HepG2 (cell line): Measurements from ENCODE around the gene KLRF2. TPM values are rescaled to one million over a fixed set of nuclear protein-coding genes. Genes with fewer than 3 reads are reported as not detected.

Experiments used
- ATAC-seq: fragments of 200-7000 bp; cut with Tn5 transposase; 3 replicates; pipeline ENCODE4 v1.9.1; 2020; ENCODE audit warnings: mild to moderate bottlenecking, moderate library complexity
- BruUV-seq: library from RNA; stranded (reverse); fragments of 400-500 nt; replicated peaks from 2 replicates; lab custom pipeline; 2021; lab: Mats Ljungman, UMichigan
- CTCF ChIA-PET: fragments of 300-600 bp; formaldehyde crosslinking; extraction: SDS; loops from one replicate; lab custom pipeline; 2021; ENCODE audit warnings: low total read pairs, inconsistent platforms, low intra/inter-chr PET ratio; lab: Yijun Ruan, JAX
- POLR2A ChIA-PET: fragments of 350-600 bp; sonication (Branson Sonifier 250); formaldehyde crosslinking; loops from one replicate; lab custom pipeline; 2020; ENCODE audit warnings: antibody characterized with exemption, inconsistent platforms; lab: Yijun Ruan, JAX
- DNase-seq: peaks from one replicate; pipeline ENCODE4 v3.0.0-alpha.2; 2015; ENCODE audit warnings: low spot score
- FAIRE-seq: peaks from 3 replicates; lab custom pipeline; 2011; peaks lifted over from hg19 to GRCh38; lab: Jason Lieb, UNC
- H2AFZ ChIP-seq: one replicate; pipeline ENCODE4 v1.6.1; 2011; ENCODE audit warnings: low read length, inconsistent platforms
- H3K27ac ChIP-seq: fragments of 300-600 bp; 3 replicates; pipeline ENCODE4 v1.8.0; 2011; ENCODE audit warnings: mixed run types, mild to moderate bottlenecking, mixed read lengths, low read length, inconsistent platforms; ENCODE audit not compliant: insufficient read depth; ENCODE audit errors: extremely low read length
- H3K27me3 ChIP-seq, 2 experiments: fragments of 200-600 bp in 1 of 2; 2 replicates in 1 of 2; 3 replicates in 1 of 2; pipeline versions ENCODE4 v1.6.0 to v1.8.0; 2011; ENCODE audit warnings: low read length in 2 of 2, mild to moderate bottlenecking in 2 of 2, moderate library complexity in 2 of 2, inconsistent platforms in 1 of 2; ENCODE audit not compliant: insufficient read depth in 2 of 2, control insufficient read depth in 1 of 2
- H3K36me3 ChIP-seq, 2 experiments: fragments of 200-600 bp in 1 of 2; replicated peaks in 1 of 2; 2 replicates in 1 of 2; 3 replicates in 1 of 2; pipeline versions ENCODE4 v1.5.1 to v1.8.0; 2011; ENCODE audit warnings: low read length in 2 of 2, inconsistent platforms in 1 of 2; ENCODE audit not compliant: insufficient read depth in 2 of 2, control insufficient read depth in 1 of 2
- H3K4me1 ChIP-seq: 2 replicates; pipeline ENCODE4 v1.5.1; 2012; ENCODE audit warnings: low read length, inconsistent platforms; ENCODE audit not compliant: insufficient read depth
- H3K4me2 ChIP-seq: 2 replicates; pipeline ENCODE4 v1.6.0; 2011; ENCODE audit warnings: low read depth, low read length, inconsistent platforms
- H3K4me3 ChIP-seq, 3 experiments: fragments of 200-600 bp in 1 of 3; sonication (generic), shearing (Covaris generic) in 1 of 3; replicated peaks in 1 of 3; 2 replicates each; pipeline ENCODE4 v1.5.1; 2011 to 2016; ENCODE audit warnings: low read length in 3 of 3, inconsistent platforms in 2 of 3, low read depth in 2 of 3, mild to moderate bottlenecking in 2 of 3, control low read depth in 1 of 3, mixed read lengths in 1 of 3; ENCODE audit not compliant: insufficient read depth in 1 of 3
- H3K79me2 ChIP-seq: one replicate; pipeline ENCODE4 v1.6.1; 2011; ENCODE audit warnings: low read length, inconsistent platforms; ENCODE audit not compliant: insufficient read depth
- H3K9ac ChIP-seq: 2 replicates; pipeline ENCODE4 v1.6.0; 2011; ENCODE audit warnings: mild to moderate bottlenecking, low read depth, low read length, inconsistent platforms; ENCODE audit not compliant: insufficient read depth
- H3K9me3 ChIP-seq: 2 replicates; pipeline ENCODE4 v1.5.1; 2012; ENCODE audit warnings: mild to moderate bottlenecking, low read length
- H4K20me1 ChIP-seq: 2 replicates; pipeline ENCODE4 v1.6.0; 2011; ENCODE audit warnings: inconsistent platforms, mild to moderate bottlenecking, low read length, moderate library complexity; ENCODE audit not compliant: insufficient read depth
- ASH2L ChIP-seq: fragments of 300-600, 200-600 bp; sonication (generic); IDR thresholded peaks from 2 replicates; pipeline ENCODE4 v1.7.0; 2017; ENCODE audit warnings: low read depth, mild to moderate bottlenecking, moderate library complexity, mixed read lengths, low read length; ENCODE audit not compliant: insufficient read length
- GPBP1L1 ChIP-seq: sonication (generic); formaldehyde crosslinking; IDR thresholded peaks from 2 replicates; pipeline ENCODE4 v1.5.0; 2020; ENCODE audit warnings: mild to moderate bottlenecking, missing genetic modification reagents
- PAX8 ChIP-seq: sonication (generic); formaldehyde crosslinking; IDR thresholded peaks from 2 replicates; pipeline ENCODE4 v1.8.0; 2022; ENCODE audit warnings: mild to moderate bottlenecking, missing genetic modification reagents, borderline replicate concordance
- PHB2 ChIP-seq: fragments of 450-650 bp; IDR thresholded peaks from 2 replicates; pipeline ENCODE4 v1.6.1; 2018; ENCODE audit not compliant: partially characterized antibody
- TSC22D2 ChIP-seq: sonication (generic); formaldehyde crosslinking; IDR thresholded peaks from 2 replicates; pipeline ENCODE4 v1.5.1; 2020; ENCODE audit warnings: missing genetic modification reagents, mild to moderate bottlenecking, borderline replicate concordance
- ZFP62 ChIP-seq: sonication (generic); formaldehyde crosslinking; IDR thresholded peaks from 2 replicates; pipeline ENCODE4 v1.4.0; 2020; ENCODE audit warnings: missing genetic modification reagents
- ZNF510 ChIP-seq: sonication (generic); formaldehyde crosslinking; IDR thresholded peaks from 2 replicates; pipeline ENCODE4 v1.4.0; 2020; ENCODE audit warnings: low read depth, mild to moderate bottlenecking, missing genetic modification reagents
- in situ Hi-C: cut with HindIII; loops from 2 replicates; pipeline ENCODE4 v1.10.0; 2017; ENCODE audit warnings: low pct_unique_long_range_greater_than_20kb; ENCODE audit not compliant: extremely low pct_ligation_motif_present
- intact Hi-C: fragments of 100-400 bp; cut with micrococcal nuclease; formaldehyde crosslinking; loops from one replicate; pipeline ENCODE4 v1.10.0; 2022; ENCODE audit not compliant: unreplicated experiment
- polyA plus RNA-seq, 8 experiments: library from polyadenylated mRNA; depleted of rRNA in 3 of 8; stranded (reverse) in 7 of 8; unstranded in 1 of 8; fragments of >200 nt; fragmentation: Illumina TruSeq in 4 of 8; extraction: Trizol in 4 of 8; gene quantifications; 2 replicates each; pipeline versions ENCODE4 v1.2.1 to v1.2.3, GENCODE V29; 2011 to 2016; ENCODE audit warnings: low read depth in 4 of 8, missing spikeins in 1 of 8, mixed read lengths in 1 of 8; ENCODE audit not compliant: insufficient read depth in 1 of 8
- total RNA-seq, 5 experiments: library from RNA; depleted of rRNA; stranded (reverse); fragments of >200 nt; fragmentation: Illumina TruSeq; extraction: Trizol; gene quantifications; 2 replicates each; pipeline ENCODE4 v1.2.3, GENCODE V29; 2016; ENCODE audit warnings: low read depth in 1 of 5
- TF ChIP-seq, protein P1 (sequence below), 2 experiments: sonication (generic) in 1 of 2; formaldehyde crosslinking in 1 of 2; IDR thresholded peaks; 2 replicates each; pipeline versions ENCODE4 v1.6.1 to v1.9.0; 2014 to 2022; ENCODE audit warnings: antibody characterized with exemption in 1 of 2, borderline replicate concordance in 1 of 2, inconsistent platforms in 1 of 2, low read depth in 1 of 2, missing genetic modification reagents in 1 of 2

KLRF2 gene
- total and polyA plus RNA-seq, 2 of the 13 experiments (the other 11 are each of a cell fraction or from before 2014, with no cell fraction given), result not detected

DNA sequence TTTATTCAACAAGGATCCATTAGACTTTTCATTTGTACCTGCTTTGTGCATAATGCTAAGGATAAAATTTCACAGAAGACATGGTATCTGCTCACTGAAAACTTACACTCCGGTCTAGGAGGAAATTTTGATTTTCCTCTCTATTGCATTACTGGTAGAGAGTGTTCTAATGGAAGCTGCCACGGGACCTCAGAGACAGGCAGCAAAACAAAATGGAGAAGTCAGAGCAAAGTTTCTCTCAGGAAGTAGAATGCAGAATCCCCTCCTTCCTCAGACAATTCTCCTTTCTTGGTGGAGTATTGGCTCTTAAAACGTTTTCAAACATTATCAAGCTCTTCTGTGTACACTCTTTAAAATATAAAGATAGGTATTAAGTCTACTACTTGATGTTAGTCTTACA lies 24.4 kb upstream of the KLRF2 start (continued):
- TF ChIP-seq ASH2L (no peak), ZNF510 (CRISPR knock-in tag) (no peak)

GRCh38 chr12:9858135-9858534 lies 23.2 kb upstream of the KLRF2 start:
- intact Hi-C loops (no loop called here), in situ Hi-C loops (no loop called here)
- no peaks in the 10 kb centered on the region for H3K36me3 ChIP-seq
- H3K79me2 ChIP-seq, result no peaks in the 10 kb centered on the region
- no peak overlapping the region for H3K4me2 ChIP-seq
- H2AFZ ChIP-seq, result no peak overlapping the region
- H4K20me1 ChIP-seq, result no peaks in the 10 kb centered on the region
- no peaks in the 10 kb centered on the region for H3K4me1 ChIP-seq
- no peak overlapping the region for H3K9ac ChIP-seq
- no peak for ATAC-seq
- TF ChIP-seq, protein P1, sequence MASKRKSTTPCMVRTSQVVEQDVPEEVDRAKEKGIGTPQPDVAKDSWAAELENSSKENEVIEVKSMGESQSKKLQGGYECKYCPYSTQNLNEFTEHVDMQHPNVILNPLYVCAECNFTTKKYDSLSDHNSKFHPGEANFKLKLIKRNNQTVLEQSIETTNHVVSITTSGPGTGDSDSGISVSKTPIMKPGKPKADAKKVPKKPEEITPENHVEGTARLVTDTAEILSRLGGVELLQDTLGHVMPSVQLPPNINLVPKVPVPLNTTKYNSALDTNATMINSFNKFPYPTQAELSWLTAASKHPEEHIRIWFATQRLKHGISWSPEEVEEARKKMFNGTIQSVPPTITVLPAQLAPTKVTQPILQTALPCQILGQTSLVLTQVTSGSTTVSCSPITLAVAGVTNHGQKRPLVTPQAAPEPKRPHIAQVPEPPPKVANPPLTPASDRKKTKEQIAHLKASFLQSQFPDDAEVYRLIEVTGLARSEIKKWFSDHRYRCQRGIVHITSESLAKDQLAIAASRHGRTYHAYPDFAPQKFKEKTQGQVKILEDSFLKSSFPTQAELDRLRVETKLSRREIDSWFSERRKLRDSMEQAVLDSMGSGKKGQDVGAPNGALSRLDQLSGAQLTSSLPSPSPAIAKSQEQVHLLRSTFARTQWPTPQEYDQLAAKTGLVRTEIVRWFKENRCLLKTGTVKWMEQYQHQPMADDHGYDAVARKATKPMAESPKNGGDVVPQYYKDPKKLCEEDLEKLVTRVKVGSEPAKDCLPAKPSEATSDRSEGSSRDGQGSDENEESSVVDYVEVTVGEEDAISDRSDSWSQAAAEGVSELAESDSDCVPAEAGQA (IDR thresholded peaks at IDR 0.05; ENCODE audit: low read depth), result no peak
- TF ChIP-seq, protein P1 (CRISPR knock-in tag; IDR thresholded peaks at IDR 0.05; ENCODE audit: borderline replicate concordance), result no peak
- TF ChIP-seq GPBP1L1 (CRISPR knock-in tag), result no peak
- no peak for TF ChIP-seq TSC22D2 (CRISPR knock-in tag)
- TF ChIP-seq PAX8 (CRISPR knock-in tag), result no peak
- no peak for TF ChIP-seq PHB2
- no peak for TF ChIP-seq ZFP62
- TF ChIP-seq, all 625 proteins: peak for 0
- CTCF ChIA-PET, result no interaction called here
- FAIRE-seq (no peak), DNase-seq (no peak)
- Histone ChIP-seq H3K27ac (no peak overlapping the region), H3K9me3 (no peaks in the 10 kb centered on the region), H3K27me3 (0 out of 5 replicates have a peak, but pooled peaks cover 0 to 4% of the 10 kb centered on the region in 2 experiments), H3K4me3 (no peak overlapping the region)
- no TSS peak for BruUV-seq
- POLR2A ChIA-PET, result no interaction called here
